ENCODE data around the gene KIAA1671.
"Not testable (repeated sequence)": the region's sequence is repeated elsewhere in the genome, so short reads cannot be mapped to it uniquely, and the experiment has no call there.

KIAA1671 gene

DNA sequence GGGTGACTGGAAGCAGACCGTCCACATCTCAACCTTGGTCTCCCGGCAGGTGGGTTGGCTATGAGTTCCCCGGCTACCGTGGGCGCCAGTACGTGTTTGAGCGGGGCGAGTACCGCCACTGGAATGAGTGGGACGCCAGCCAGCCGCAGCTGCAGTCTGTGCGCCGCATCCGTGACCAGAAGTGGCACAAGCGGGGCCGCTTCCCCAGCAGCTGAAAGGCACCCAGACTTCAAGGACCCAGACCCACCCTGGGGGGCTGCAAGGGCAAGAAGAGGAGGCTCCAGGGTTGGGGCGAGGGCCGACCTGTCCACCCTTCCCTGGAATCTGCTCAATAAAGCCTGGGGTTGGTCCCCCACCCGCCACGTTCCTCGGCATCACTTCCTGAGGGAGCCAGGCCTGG is 254.5 kb downstream of the KIAA1671 start:
- no peak for DNase-seq

DNA sequence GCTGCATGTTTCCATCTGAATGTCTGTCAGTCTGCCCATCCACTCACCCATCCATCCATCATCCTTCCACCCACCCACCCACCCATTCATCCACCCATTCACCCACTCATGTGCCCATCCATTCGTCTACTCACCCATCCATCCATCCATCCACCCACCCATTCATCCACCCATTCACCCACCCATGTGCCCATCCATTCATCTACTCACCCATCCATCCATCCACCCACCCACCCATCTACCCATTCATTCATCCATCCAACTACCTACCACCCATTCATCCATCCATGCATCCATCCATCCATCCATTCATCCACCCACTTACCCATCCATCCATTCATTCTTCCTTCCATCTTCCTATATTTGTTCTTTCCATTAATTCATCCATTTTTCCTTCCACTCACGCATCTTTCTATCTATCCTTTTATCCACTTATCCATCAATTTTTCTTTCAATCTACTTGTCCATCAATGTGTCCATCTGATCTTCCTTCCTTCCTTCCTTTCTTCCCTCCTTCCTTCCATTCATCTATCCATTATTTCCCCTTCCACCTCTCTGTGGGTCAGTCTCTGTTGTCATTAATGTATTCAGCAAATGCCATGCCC is 255.1 kb downstream of the KIAA1671 start:
- no peak for DNase-seq

DNA sequence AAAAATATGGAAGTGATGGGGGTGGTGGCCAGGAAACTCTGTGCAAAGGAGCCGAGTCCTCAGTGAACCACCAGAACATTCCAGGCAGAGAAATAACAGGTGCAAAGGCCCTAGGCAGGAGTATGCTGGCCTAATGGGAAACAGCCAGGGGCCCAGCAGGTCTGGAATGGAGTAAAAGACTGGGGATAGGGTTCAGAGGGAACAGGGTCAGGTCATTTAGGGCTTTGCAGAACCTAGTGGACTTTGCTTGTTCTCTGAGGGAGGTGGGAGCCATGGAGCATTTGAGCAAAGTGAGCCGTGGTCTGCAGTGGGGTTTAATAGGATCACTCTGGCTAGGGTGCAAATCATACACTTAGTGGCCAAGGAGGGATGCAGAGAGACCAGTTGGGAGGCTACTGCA is 255.8 kb downstream of the KIAA1671 start:
- no peak for DNase-seq

DNA sequence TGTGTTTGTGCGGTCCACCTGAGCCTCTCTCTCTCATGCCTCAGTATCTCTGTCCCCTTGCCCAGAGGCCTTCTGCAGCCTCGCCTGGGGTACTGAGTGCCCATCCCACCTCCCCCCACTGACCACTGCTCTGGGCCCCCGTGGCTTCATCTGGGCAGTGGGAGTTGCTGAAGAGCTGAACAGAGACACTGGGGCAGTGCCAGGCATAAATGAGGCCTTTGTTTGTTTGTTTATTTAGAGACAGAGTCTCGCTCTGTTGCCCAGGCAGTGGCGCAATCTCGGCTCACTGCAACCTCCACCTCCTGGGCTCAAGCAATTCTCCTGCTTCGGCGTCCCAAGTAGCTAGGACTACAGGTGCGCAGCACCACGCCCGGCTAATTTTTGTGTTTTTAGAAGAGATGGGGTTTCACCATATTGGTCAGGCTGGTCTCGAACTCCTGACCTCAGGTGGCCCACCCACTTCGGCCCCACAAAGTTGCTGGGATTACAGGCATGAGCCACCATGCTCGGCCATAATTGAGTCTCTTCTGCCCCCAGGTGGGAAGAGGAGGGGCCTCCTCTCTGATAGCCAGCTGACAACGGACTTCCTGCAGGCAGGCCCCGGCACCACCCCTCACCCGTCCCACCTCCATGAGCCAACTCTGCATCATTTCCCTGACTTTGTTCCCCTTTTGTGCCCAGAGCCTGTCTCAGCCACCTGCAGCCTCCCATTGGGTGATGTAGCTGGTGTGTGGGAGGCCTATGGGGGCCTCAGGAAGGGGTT is 256.4 kb downstream of the KIAA1671 start:
- DNase-seq = no peak

DNA sequence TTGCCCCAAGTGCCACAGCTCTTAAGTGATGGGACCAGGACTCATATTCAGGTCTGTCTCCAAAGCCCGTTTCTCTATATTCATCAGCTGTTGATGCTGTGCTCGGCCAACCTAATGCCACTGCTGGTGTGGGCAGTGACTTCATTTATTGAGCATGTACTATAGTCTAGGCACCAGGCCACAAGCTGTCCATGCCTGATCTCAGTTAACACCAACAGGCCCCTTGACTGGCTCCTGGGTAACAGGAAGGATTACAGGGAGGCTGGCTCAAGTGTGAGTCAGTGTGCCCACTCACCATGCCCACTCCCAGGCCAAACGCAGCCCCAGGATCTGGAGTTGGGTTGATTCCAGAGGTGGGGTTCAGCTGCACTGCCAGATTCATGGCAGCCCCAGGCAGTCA is 258.3 kb downstream of the KIAA1671 start:
- no peak for DNase-seq

DNA sequence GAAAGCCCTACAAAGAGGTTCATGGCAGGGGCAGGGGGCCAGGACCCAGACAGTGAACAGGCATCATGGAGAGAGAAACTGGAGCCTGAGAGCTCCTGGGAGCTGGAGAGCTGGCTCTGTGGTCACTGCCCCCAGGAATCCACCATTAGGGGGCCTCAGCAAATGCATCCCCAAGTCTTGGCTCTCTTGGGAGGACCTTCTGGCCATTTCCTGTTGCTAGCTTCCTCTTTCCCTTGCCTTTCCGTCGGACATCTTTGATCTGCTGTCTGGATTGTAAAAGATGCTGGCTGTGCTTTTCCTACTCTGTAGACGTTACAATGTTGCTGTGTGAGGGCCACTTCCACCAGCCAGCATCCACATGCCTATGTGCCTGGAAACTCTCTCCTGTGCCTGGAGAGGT is 259.8 kb downstream of the KIAA1671 start:
- DNase-seq = no peak

DNA sequence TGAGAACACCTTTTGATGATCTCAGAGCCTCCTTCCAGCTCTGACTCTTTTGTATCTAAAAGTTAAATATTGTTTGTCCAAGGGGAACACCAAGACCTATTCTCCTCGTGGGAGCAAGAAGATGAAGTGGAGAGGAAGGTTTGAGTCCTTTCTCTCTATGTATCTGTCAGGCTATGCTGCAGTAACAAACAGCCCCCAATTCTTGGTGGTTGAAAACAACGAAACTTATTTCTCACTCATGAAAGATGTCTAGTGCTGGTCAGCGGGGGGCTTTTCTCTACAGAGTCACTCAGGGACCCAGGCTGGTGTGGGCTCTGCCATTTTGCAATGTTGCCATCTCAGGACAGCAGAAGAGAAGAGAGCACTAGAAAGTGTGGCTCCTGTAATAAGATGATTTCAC is 260.7 kb downstream of the KIAA1671 start:
- DNase-seq = no peak

DNA sequence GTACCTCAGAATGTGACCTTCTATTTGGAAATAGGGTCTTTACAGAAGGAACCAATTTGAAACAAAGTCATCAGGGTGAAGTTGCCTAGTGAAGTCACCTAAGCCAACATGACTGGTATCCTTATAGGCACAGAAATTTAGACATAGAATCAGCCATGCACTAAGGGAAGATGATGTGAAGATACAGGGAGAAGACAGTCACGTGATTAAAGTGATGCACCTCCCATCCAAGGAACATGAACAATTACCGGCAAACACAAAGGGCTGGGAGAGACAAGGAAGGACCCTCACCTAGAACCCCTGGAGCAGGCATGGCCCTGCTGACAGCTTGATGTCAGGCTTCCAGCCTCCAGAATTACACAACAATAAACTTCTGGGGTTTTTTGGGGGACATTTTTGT is 263.7 kb downstream of the KIAA1671 start:
- DNase-seq = no peak

DNA sequence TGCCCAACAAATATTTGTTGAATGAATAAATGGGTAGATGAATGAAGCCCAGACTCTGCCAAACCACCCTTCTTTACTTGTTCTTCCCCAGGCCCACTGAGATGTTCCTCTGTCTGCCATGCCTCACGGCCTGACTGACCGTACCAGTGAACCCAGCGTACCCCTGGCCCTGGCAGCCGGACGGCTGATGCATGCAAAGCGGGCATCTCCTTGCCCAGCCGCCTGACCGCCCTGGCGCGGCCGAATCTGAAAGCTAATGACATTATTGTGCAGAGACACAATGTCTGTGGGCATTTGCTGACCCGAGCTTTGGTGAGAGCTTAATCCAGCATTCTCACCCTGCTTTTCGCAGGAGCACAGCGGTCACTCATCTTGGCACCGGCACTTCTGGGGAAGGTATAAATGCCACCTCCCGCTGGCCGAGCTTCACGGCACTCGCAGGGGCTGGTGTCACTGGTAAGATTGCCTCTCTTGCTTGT is 266.7 kb downstream of the KIAA1671 start, which contains the start of gene CRYBB2:
Gene CRYBB2 (plus strand): TSS at position 429 of the 479 bp plus-strand sequence. CDS start 1,791 bp downstream, outside the sequence.
- no peak for DNase-seq

DNA sequence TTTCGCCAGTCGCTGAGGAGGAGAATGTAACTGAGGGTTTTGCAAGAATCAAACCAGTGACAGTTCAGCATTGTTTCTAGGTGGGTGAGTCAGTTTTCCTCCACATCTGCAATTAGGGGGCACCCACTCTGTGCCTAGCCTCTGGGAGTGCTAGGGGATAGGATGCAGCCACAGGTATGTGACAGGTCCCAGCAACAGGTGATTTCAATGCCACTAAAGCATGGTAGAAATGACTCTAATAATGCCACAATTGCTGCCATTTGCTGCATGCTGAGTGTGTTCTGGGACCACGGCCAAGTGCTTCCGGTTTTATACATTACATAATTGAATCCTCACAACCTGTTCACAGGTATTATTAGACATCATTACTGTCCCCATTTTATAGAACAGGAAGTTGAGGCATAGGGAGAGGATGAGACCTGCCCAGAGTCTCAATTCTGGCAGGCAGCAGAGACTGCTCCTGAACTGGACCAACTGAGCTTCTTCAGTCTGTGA is 267.5 kb downstream of the KIAA1671 start:
- no peak for DNase-seq

DNA sequence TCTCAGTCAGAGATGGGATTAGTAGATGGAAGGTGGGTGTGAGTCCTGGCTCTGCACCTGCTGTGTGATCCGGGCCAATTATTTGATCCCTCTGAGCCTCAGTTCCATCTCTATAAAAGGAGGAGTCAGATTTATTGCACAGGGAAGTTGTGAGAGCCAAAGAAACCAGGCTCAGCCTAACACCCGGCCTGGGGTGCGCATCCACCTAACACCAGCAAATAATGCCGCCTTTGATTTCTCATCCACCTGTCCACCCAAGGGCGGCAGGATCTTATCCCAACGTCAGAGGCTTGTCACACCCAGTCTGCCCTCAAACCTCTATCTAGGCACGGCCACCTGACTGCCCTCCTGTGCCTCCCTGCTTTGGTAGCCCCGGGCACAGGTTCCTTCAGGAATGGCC is 269.3 kb downstream of the KIAA1671 start:
- no peak for DNase-seq

DNA sequence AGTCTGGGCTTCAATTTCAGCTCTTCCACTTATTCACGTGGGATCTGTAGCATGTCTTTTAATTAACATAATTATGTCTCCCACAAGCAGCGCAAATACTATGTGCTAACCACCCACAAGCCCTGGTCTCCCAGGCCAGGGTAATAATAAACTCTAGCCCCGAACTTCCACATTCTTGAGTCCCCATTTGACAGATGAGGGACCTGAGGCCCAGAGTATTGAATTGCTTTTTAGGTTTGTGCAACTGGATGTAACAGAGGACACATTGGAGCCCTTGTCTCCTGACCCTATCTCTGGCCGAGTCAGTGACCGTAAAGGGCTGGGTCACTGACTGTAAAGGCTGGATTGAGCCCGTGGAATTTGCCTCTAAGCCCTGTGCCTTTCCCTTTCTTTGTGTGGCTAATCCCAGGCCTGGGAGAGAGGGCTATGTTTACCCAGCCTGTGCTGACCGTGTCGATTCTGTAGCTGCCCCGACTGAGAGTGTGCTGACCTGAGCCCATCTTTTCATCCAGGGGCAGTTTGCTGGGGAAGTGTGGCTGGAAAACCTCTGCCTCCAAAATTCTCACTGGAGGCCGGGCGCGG is 270.8 kb downstream of the KIAA1671 start:
- DNase-seq = no peak

DNA sequence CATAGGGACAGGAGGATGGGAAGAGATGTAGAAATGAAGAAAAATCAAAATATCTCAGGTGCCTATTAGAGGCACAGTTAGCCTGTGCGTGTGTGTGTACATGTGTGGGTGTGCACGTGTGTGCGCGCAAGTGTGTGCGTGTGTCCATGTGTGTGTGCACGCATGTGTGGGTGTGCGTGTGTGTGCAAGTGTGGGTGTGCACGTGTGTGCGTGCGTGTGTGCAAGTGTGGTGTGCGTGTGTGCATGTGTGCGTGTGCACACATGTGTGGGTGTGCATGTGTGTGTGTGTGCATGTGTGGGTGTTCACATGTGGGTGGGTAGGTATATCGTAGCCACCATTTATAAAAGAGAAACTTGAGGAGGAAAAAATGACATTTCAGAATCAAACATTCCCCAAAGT is 276.3 kb downstream of the KIAA1671 start:
- no peak for DNase-seq

DNA sequence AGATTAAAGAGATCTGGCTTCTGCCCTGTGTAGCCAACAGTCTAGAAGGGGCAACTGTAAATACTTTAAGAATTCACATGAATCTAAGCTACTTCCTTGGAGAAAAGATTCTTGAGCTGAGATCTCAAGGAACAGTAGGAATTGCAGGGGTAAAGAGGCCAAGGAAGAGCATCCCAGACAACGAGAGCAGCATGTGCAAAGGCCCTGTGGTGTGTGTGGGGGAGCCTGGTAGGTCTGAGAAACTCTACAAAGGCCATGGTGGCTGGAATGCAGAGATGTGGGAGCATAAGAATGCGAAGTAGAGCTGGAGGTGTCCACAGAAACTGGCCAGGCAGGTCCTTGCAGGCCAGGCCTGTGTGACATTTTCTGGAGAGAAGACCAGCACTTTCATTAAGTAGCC is 278.2 kb downstream of the KIAA1671 start:
- DNase-seq = not testable (repeated sequence)

DNA sequence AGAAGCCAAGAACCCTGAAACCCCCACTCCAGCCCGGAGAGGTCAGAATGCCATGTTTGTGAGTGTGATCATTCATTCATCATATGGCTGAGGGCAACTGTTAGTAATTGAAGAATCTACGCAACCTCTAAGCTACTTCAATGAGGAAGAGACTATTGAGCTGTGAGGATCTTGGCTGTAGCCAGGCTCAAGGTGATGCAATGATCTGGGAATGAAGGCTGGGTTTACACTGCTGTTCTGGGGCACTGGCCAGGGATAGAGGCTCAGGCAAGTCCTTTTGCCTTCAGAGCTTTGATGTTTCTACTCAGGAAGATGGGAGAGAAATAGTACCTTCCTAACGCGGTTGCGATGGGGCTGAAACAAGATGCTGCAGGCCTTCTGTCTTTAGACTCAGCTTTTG is 279.8 kb downstream of the KIAA1671 start:
- no peak for DNase-seq

DNA sequence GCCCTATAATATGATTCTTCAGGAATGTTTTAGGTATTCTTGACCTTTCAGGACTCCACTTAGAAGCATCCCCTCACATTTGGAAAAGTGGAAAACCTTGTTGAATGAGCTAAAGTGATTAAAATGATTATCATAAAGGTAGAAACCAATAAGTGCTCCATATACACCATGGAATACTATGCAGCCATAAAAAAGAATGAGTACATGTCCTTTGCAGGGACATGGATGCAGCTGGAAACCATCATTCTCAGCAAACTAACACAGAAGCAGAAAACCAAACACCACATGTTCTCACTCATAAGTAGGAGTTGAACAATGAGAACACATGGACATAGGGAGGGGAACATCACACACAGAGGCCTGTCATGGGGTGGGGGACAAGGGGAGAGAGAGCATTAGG is 281.2 kb downstream of the KIAA1671 start:
- DNase-seq = not testable (repeated sequence)

DNA sequence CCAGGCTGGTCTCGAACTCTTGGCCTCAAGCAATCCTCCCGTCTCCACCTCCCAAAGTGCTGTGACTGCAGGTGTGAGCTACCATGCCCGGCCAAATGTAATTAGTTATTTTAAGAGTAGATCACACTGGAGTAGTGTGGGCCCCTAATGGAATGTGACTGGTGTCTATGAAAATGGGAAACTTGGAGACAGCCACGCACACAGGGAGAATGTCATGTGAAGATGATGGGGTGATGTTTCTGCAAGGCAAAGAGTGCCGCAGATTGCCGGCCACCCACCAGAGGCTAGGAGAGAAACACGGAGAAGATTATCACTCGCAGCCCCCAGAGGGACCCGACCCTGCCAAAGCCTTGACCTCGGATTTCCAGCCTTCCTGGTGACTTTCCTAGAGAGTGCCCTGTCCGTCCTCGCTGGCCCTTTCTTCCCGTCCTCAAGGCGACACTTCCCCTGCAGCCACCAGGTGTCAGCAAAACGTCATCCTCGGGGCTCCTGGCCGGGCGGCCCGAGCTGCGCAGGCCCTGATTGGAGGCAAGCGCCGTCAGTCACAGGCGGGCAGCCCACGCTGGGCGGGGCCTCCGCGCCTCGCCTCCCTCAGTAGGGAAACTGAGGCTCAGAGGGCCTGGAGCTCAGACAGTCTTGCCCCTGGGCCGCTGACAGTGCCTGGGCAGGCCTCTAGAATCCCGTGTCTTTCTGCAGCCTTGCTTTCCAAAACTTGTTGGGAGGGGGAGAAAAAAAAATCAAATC is 283.2 kb downstream of the KIAA1671 start:
- peak; percentile 86 for DNase-seq

DNA sequence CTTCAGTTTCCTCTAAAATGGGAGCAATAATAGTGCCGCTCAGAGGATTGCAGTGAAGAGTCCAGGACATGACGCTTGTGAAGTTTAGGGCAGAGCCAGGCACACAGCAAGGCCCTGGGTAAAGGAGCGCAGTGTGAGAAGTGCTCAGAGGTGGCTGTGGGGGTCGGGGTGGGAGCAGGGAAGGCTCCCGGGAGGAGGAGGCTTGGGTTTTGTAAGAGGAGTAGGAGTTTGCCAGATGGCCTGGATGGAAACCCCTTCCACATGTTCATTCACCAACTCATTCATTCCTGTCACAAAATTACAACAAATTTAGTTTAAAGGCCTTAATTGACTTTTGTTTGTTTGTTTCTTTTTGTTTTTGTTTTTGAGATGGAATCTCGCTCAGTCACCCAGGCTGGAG is 283.9 kb downstream of the KIAA1671 start:
- no peak for DNase-seq

DNA sequence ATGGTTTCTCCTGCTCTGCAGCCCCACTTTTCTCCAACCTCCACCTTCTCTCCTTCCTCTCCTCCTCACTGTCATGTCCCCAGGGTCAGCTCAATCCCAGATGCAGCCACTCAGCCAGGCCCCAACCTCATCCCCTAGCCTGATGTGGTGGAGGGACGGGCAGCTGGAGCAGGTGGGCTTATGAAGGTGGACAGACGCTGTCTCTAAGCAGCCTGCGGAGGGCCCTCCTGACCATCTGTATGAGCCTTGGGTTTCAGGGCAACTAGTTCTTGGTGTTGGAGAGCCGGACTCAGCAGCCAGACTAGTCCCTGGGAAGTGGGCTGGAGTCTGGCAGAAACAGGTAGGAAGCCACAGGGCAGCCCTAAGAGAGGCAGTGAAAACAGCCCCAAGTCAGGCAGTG is 285.0 kb downstream of the KIAA1671 start:
- DNase-seq = no peak

DNA sequence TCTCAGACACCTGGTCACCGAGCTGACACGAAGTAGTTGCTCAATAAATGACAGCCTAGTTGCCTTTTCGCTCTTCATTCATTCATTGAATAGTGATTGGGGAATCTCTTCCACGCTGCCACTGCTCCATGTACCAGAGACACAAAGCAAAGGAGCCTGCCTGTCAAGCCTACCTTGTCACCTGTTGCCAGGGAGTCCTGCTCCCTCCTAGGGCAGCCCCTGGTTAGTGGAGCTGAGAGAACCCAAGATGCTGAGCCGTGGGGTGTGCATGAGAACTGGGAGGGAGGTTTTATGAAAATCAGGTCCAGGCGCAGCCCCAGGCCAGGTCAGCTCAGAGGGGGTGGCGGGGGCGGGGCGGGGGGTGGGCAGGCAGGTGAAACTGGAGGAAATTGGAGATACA is 285.5 kb downstream of the KIAA1671 start:
- not testable (repeated sequence) for DNase-seq

Data from activated CD8-positive, alpha-beta memory T cell treated with anti-CD3 and anti-CD28 coated beads, Interleukin-2, amount 50 U/mL, for 48 hours (primary cell).